Brain pericyte (primary cell): ENCODE data around the gene PTPRR.

Experiments
- DNase-seq: peaks from one replicate; pipeline ENCODE4 v3.0.0-alpha.2; 2012; ENCODE audit warnings: low read depth, low spot score

The PTPRR gene

GRCh38 chr12:70798016-70798783, 122.3 kb downstream of the PTPRR start:
- no peak for DNase-seq

DNA sequence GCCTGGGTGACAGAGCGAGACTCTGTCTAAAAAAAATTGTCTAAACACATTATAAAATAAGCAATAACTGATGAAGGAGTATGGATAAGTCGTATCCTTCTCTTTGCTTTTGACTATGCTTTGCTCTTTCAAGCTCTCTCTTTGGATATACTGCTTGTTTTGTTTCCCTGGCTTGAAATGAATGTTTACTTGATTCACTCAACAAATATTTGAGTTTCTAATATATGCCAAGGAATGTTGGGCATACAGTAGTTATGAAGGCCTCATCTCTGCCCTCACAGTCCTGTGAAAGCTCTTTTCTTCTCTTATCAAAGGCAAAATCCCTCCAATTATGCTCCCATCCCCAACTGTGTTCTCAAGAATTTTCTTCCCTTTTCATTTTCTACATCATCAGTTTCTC, 123.5 kb downstream of the PTPRR start:
- no peak for DNase-seq

DNA sequence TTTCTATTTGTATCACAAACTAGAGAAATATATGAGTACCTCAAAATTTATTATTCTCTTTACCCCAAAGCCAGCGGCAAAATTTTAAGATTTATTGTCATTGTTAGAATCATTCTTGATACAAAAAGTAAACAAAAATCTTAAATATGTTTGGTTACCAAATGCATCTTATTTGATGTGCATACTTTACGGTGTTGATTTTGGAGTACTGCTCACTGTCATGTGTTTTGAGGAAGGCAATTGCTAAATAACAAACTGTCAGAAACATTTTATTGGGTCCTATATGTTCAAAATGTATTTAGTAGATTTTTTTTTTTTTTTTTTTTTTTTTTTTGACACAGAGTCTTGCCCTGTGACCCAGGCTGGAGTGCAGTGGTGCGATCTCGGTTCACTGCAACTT, 124.9 kb downstream of the PTPRR start:
- no peak for DNase-seq

- DNase-seq = no peak
Measured at GRCh38 chr12:70794131-70794530, 126.4 kb downstream of the PTPRR start.

DNA sequence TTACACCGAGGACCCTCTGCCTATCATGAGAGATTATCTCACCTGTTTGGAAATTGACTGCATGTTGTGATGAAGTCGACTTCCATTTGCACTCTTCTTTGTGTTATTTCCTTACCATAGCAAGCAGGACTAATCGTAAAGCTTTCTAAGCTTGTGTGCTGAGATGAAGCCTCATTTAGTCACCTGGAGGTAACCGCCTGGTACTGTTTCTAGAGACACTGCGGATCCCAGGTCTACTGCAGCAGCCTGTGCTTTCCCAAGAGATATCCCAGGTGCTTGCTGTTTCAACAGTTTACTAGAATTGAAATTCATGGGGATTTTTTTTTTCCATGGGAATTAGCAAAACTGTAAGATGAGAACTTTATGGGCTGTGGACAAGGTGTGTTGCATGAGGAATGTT, 131.8 kb downstream of the PTPRR start:
- DNase-seq = no peak

DNA sequence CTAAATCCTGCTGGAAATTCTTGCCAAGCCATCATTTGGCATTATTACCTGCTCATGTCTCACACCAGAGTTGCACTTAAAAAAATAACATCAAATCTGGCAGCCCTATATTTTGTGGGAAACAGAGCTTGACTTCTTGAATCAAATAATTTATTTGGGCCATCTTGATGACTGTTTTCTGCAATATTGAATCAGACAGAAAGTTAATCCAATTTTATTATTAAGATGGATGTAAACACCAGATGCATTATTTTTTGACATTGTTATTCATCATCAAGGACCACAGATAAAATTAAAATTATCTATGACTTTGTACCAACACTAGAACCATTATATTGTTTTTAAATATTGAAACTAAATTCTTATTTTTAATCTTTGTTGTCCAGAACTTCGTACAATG, 132.9 kb downstream of the PTPRR start:
- DNase-seq = no peak

DNA sequence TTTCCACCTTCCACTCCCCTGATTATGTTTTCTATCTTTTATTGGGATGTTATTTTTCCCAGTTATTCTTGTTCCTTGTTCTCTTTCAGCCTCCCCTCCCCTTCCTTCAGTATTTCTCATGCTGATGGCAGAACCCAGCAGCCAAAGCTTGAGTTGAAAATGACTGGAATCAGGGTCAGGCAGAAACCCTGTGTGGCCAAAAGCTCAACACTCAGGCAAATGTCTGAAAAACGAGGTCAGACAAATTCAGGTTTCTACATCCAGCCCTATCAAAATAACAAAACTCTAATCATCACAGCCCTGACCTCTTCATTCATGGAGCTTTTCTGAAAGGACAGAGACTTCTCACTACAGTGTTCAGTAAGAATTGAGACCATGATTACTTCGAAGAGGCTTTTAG, 134.6 kb downstream of the PTPRR start:
- no peak for DNase-seq

GRCh38 chr12:70784042-70784668, 136.4 kb downstream of the PTPRR start:
- no peak for DNase-seq

GRCh38 chr12:70783455-70783854, 137.1 kb downstream of the PTPRR start:
- no peak for DNase-seq

DNA sequence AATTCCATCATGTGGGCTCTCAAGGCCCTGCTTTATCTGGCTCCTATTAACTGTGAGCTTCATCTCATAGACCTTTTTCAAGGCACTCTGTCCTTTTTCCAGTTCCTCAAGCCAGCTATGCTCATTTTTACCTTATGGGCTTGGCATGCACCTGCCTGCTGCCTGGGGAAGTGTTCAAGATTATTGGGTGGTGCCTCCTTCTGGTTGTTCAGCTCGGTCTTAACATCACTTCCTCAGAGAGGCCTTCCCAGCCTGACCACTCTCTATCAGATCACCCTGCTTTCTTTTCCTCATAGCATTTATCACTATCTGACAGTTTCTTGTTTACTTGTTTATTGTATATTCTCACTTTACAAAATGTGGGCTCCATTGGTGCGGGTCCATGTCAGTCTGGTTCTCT, 141.3 kb downstream of the PTPRR start:
- DNase-seq = no peak

DNA sequence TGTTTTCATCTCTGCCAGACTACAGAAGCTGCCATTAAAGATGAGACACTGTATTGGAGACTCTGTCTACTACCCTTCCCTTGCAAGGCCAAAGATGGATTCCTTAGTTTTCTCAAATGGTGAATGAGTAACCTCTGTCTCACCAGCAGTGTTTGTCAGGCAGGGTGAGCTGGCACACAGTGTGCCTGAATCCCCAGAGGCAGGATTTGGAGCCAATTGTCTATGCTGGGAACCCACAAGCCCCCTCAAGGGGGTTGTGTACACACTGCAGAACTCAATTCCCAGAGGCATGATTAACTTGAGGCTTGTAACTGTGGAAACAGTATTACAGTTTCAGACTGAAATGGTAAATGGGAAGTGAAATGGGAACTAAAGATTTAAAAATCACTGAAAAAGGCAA, 146.5 kb downstream of the PTPRR start:
- peak; percentile 4 for DNase-seq

DNA sequence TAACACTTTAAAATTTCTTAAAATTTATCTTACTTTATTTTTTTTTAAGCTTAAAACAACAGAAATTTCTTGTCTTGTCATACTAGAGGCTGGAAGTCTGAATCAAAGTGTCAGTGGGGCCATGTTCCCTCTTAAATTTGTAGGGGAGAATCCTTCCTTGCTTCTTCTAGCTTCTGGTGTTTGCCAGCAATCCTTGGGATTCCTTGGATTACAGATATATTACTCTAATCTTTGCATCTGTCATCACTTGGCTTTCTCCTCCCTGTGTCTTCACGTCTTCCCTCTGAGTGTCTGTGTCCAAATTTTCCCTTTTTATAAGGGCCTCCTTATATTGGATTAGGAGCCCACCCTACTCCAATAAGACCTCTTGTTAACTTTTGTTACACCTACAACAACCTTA, 147.7 kb downstream of the PTPRR start:
- no peak for DNase-seq

GRCh38 chr12:70771581-70771980, 149.0 kb downstream of the PTPRR start:
- DNase-seq = no peak

GRCh38 chr12:70763666-70764065, 156.9 kb downstream of the PTPRR start:
- no peak for DNase-seq

DNA sequence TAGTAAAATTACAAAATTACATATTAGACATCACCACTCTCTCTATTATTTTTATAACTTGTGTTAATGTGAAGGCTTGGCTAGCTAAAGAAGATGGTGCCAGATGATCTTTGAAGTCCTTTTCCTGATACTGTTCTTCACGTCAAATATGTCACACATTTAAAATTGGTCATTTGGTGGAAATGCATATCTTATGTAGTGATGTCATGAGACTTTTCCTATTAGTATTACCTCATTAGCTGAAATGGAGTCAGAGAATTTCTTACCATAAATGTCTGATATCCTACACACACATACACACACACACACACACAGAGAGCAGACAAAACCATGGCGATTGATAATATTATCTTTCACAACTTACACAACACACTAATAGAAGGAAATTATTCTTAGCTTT, 158.5 kb downstream of the PTPRR start:
- no peak for DNase-seq

DNA sequence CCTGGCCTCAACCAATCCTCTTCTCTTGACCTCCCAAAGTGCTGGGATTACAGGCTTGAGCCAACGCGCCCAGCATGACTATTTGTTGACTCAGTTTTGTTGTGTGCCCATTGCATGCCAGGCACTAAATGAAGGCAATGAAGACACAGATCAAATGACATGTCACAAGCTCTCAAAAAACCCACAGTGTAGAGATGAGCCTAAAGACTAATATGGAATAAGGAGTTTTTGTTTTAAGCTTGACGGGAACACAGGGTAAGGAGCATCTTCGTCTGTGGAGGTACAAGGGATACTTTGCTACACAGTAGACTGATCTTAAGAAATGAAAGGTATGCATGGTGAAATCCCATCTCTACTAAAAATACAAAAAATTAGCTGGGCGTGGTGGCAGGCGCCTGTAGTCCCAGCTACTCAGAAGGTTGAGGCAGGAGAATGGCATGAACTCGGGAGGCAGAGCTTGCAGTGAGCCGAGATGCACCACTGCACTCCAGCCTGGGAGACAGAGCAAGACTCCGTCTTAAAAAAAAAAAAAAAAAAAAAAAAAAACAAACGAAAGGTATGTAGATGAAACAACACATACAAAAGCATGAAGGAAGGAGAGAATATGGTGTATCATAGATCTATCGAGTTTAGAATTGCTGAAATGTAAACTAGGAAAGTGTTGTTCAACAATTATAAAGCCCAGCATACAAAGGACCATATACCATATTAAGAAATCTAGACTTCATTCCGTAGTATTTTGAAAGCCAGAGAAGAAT, 161.2 kb downstream of the PTPRR start:
- no peak for DNase-seq

- DNase-seq = no peak
Measured at GRCh38 chr12:70758494-70758845, 162.1 kb downstream of the PTPRR start.

DNA sequence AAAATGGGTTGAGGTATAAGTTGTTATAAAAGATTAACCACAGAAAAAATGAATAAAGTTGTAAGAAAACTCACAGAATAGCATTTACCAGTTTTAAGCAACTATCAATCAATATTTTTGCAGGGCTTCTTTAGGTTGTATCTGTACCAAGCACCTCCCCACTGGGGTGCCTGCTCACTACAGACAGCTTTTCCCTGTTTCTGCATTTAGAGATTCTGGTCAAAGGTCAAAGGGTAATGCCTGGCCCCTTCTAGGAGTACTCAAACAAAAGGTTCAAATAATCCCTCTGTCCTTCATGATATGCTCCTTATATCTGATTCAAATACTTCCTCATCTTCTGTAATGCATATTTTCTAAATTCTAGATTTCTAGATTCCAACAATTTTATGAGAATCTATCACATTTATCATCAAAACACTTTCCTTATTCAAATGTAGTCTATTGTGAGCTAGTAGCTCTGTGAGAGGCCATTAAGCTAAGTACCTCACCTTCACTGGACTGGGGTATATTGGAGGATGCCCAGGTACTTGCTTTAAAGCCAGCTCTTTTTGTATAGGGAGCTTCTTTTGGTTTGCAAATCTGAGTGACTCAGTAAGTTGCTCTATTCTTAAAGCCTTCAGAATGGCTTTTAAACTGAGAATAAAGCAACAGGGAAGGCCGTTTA, 162.6 kb downstream of the PTPRR start:
- DNase-seq = no peak

- no peak for DNase-seq
Measured at GRCh38 chr12:70756791-70757190, 163.7 kb downstream of the PTPRR start.

- DNase-seq = no peak
Measured at GRCh38 chr12:70756118-70756517, 164.4 kb downstream of the PTPRR start.

DNA sequence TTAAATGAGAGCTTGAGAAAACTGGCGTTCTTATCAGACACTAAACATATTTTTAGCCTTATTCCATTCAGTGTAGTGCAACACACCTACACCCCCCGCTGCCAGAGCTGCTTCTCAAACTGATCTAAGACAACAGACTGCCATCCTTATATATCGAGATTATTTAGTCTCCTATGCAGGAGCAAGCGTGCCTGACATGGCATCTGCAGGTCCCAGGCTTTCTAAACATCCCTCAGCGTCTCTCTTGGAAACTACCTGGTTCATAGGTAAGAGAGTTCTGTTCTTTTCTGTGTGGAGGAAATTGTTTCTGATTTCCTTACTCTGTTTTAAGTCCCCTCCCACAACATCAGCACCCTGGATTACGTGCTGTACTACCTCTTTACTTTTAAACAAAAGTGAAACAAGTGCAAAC, 166.2 kb downstream of the PTPRR start:
- no peak for DNase-seq

- DNase-seq = no peak
Measured at GRCh38 chr12:70752327-70752726, 168.2 kb downstream of the PTPRR start.
